Trophoblast cell (in vitro differentiated cells and primary cell): Measurements from ENCODE around the gene SEMA5A.

Experiments
- DNase-seq, 2 donors: peaks; one replicate each; pipeline ENCODE4 v3.0.0-alpha.2; 2016
- H2AFZ ChIP-seq: 2 replicates; pipeline ENCODE4 v1.6.1; 2013; ENCODE audit warnings: low read length, moderate library complexity, mild to moderate bottlenecking; ENCODE audit not compliant: insufficient read depth, poor library complexity
- H2AK5ac ChIP-seq: 2 replicates; pipeline ENCODE4 v1.6.1; 2013; ENCODE audit warnings: mild to moderate bottlenecking, low read length
- H2BK120ac ChIP-seq: 2 replicates; pipeline ENCODE4 v1.6.1; 2013; ENCODE audit warnings: low read length, mild to moderate bottlenecking, moderate library complexity; ENCODE audit not compliant: insufficient read depth, poor library complexity
- H2BK12ac ChIP-seq: 2 replicates; pipeline ENCODE4 v1.6.1; 2013; ENCODE audit warnings: mild to moderate bottlenecking, low read length, moderate library complexity
- H2BK5ac ChIP-seq: 2 replicates; pipeline ENCODE4 v1.6.1; 2013; ENCODE audit warnings: low read length, low read depth, moderate library complexity, mild to moderate bottlenecking; ENCODE audit not compliant: poor library complexity
- H3K14ac ChIP-seq: 2 replicates; pipeline ENCODE4 v1.6.1; 2013; ENCODE audit warnings: mild to moderate bottlenecking, low read length
- H3K18ac ChIP-seq: 2 replicates; pipeline ENCODE4 v1.6.1; 2013; ENCODE audit warnings: mild to moderate bottlenecking, low read length
- H3K23ac ChIP-seq: 2 replicates; pipeline ENCODE4 v1.6.1; 2013; ENCODE audit warnings: low read length
- H3K27ac ChIP-seq: 2 replicates; pipeline ENCODE4 v1.5.1; 2013; ENCODE audit warnings: low read depth, mild to moderate bottlenecking, inconsistent platforms, low read length, moderate library complexity
- H3K27me3 ChIP-seq: 2 replicates; pipeline ENCODE4 v1.6.1; 2013; ENCODE audit warnings: inconsistent platforms, mild to moderate bottlenecking, low read length, moderate library complexity; ENCODE audit not compliant: insufficient read depth
- H3K36me3 ChIP-seq, 2 experiments: 1 replicate in 1 of 2; 2 replicates in 1 of 2; pipeline ENCODE4 v1.6.1; 2013; ENCODE audit warnings: low read length in 2 of 2, mild to moderate bottlenecking in 2 of 2, moderate library complexity in 1 of 2; ENCODE audit not compliant: insufficient read depth in 2 of 2, control insufficient read depth in 1 of 2
- H3K4ac ChIP-seq: 2 replicates; pipeline ENCODE4 v1.6.1; 2013; ENCODE audit warnings: low read depth, mild to moderate bottlenecking, low read length, moderate library complexity
- H3K4me1 ChIP-seq, 2 experiments: 1 replicate in 1 of 2; 2 replicates in 1 of 2; pipeline ENCODE4 v1.6.1; 2013; ENCODE audit warnings: low read length in 2 of 2, mild to moderate bottlenecking in 2 of 2, moderate library complexity in 1 of 2; ENCODE audit not compliant: insufficient read depth in 2 of 2, control insufficient read depth in 1 of 2
- H3K4me2 ChIP-seq: 2 replicates; pipeline ENCODE4 v1.6.1; 2013; ENCODE audit warnings: inconsistent platforms, mild to moderate bottlenecking, low read length, moderate library complexity
- H3K4me3 ChIP-seq: 2 replicates; pipeline ENCODE4 v1.5.1; 2013; ENCODE audit warnings: mild to moderate bottlenecking, low read depth, low read length, inconsistent platforms
- H3K79me1 ChIP-seq: one replicate; pipeline ENCODE4 v1.6.1; 2013; ENCODE audit warnings: low read length
- H3K79me2 ChIP-seq: 2 replicates; pipeline ENCODE4 v1.6.1; 2013; ENCODE audit warnings: low read length, mild to moderate bottlenecking; ENCODE audit not compliant: control insufficient read depth, insufficient read depth, poor library complexity
- H3K9ac ChIP-seq: 2 replicates; pipeline ENCODE4 v1.6.1; 2013; ENCODE audit warnings: mild to moderate bottlenecking, low read length
- H3K9me3 ChIP-seq: 2 replicates; pipeline ENCODE4 v1.6.1; 2013; ENCODE audit warnings: low read depth, mild to moderate bottlenecking, control low read depth, inconsistent platforms, low read length; ENCODE audit not compliant: insufficient read depth
- H4K12ac ChIP-seq: 2 replicates; pipeline ENCODE4 v1.6.1; 2013; ENCODE audit warnings: low read depth, mild to moderate bottlenecking, low read length, moderate library complexity
- H4K8ac ChIP-seq: 2 replicates; pipeline ENCODE4 v1.6.1; 2013; ENCODE audit warnings: low read depth, mild to moderate bottlenecking, low read length, moderate library complexity
- H4K91ac ChIP-seq: one replicate; pipeline ENCODE4 v1.6.1; 2013; ENCODE audit warnings: low read depth, mild to moderate bottlenecking, low read length, moderate library complexity
- WGBS: extraction: QIAGEN DNeasy Blood & Tissue Kit; methylation state at CpG from one replicate; pipeline ENCODE4 v1.1.7; 2013; ENCODE audit warnings: missing lambda C conversion rate; ENCODE audit not compliant: insufficient read length, insufficient coverage; ENCODE audit errors: extremely low coverage; 5-methylcytosine and 5-hydroxymethylcytosine counted together

The SEMA5A gene

DNA sequence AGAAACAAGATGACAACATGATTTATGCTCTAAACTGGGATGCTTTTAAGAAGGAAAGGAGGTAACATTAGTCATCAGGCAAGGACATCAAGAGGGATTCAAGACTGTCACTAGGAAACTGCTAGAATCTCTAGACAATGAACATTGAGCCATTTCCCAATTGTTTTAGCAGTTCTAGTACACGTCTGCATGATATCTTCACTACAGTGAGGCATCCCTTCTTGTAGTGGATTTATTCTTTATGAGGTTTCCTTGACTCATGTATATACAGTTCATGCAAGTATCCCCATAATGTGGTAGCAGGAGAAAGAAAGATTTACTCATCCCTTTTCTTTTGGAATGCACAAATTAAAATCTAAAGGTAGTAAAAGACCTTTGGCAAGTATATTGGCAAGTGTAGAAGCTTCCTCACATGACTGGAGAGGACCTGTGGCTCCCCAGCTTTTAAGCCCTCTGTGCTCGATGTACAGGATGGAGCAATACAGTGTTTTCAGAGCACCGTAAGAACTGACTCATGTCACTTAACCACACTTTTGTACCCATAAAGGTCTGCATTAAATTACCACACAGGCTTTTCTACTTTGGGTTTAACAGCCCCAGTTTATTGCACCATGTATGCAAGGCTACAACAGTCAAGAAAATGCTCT is 335.9 kb downstream of the SEMA5A start:
- Histone ChIP-seq H2BK120ac (no peak overlapping the region), H4K12ac (no peak overlapping the region), H3K79me1 (peaks cover 2% of the 10 kb centered on the region), H3K4ac (no peak overlapping the region), H3K4me1 (peaks cover 2 to 3% of the 10 kb centered on the region in 2 experiments), H2BK12ac (no peak overlapping the region), H2AK5ac (no peak overlapping the region), H3K4me2 (no peak overlapping the region), H2BK5ac (no peak overlapping the region), H3K9me3 (no peaks in the 10 kb centered on the region), H3K23ac (no peak overlapping the region), H3K79me2 (no peaks in the 10 kb centered on the region), H3K18ac (no peak overlapping the region), H4K91ac (no peak overlapping the region), H3K14ac (no peak overlapping the region), H3K4me3 (no peak overlapping the region), H4K8ac (no peak overlapping the region), H2AFZ (no peak overlapping the region), H3K9ac (no peak overlapping the region), H3K27me3 (no peaks in the 10 kb centered on the region), H3K36me3 (peaks cover 8 to 27% of the 10 kb centered on the region in 2 experiments), H3K27ac (no peak overlapping the region)
- no peak for DNase-seq
- no CpG with 5 or more reads among the region's 3 CpGs for WGBS

DNA sequence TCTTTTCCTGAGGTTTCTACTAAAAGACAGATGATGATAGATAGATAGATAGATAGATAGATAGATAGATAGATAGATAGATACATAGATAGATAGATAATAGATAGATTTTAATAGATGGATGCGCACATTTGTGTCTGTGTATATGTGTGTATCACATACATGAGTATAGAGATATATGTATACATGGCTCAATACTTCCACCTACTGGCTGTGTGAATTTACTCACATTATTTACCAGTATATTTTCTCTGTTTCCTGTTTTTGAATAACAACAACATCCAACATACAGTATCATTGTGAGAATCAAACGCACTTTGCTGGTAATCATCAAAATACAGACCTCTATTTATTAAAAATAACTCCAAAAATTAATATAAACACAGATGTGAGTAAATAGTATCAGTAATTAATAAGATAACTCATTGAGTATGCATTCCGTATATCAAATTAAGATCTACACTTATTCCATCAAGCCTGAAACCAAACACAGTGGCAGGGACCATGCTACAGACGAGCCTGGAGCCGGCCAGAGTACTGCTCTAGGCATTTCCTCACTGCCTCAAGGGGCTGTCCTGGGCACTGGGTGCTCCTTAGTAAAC is 338.0 kb downstream of the SEMA5A start:
- Histone ChIP-seq H3K27ac (no peak overlapping the region), H3K36me3 (peaks cover 3 to 18% of the 10 kb centered on the region in 2 experiments), H3K4ac (no peak overlapping the region), H3K79me1 (no peaks in the 10 kb centered on the region), H3K27me3 (no peaks in the 10 kb centered on the region), H3K4me1 (no peaks in the 10 kb centered on the region), H2BK120ac (no peak overlapping the region), H3K4me3 (no peak overlapping the region), H4K8ac (no peak overlapping the region), H3K79me2 (no peaks in the 10 kb centered on the region), H2AK5ac (no peak overlapping the region), H4K91ac (no peak overlapping the region), H3K4me2 (no peak overlapping the region), H3K14ac (no peak overlapping the region), H2BK5ac (no peak overlapping the region), H4K12ac (no peak overlapping the region), H3K9me3 (no peaks in the 10 kb centered on the region), H3K23ac (no peak overlapping the region), H3K18ac (no peak overlapping the region), H3K9ac (no peak overlapping the region), H2BK12ac (no peak overlapping the region), H2AFZ (no peak overlapping the region)
- peak in 1 of 2 donors; percentile 79 for DNase-seq
- WGBS = no CpG with 5 or more reads among the region's 5 CpGs

DNA sequence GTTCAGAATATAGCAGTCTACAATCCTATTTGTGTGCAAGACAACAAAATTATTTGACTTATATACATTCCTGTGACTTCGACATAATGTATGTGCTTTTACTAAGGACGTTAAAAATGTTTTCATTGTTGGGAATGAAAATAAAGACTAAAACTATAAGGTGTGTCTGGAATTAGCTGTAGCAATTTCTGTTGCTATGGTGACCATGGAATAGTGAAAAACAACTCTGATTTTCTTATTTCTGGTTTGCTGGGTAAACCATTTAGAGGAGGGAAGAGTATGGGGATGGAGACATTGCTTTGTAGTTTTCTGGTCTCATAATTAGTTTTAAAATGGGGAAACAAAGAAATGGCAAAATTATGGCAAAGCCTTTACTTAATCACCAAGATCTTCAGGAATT is 343.2 kb downstream of the SEMA5A start:
- no CpG with 5 or more reads among the region's 2 CpGs for WGBS
- DNase-seq = peak in 1 of 2 donors; percentile 35
- H2BK5ac ChIP-seq = no peak overlapping the region

DNA sequence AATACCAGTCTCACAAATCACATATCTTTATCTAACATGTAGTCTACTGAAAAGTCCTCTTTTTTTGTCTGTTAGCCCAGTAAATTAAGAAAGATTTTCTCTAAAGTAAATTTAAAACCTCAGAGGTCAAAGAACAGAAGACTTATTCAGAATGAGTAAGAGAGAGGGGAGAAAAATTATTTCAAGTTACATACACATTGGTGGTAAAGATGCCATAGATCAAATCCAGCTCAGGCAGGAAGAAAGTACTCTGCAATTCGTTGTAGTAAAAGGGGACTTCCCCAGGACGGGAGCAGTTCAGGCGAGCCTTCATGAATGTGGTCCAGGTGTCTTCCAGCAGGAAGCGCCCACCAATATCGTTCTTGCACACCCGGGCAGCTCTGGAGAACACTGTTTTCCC is 344.1 kb downstream of the SEMA5A start:
- peaks cover 11 to 31% of the 10 kb centered on the region in 2 experiments for H3K36me3 ChIP-seq
- H2BK5ac ChIP-seq = no peak overlapping the region
- H3K4me2 ChIP-seq = no peak overlapping the region
- no peak overlapping the region for H3K4me3 ChIP-seq
- H3K79me2 ChIP-seq = no peaks in the 10 kb centered on the region
- H3K4me1 ChIP-seq = no peaks in the 10 kb centered on the region
- WGBS = no CpG with 5 or more reads among the region's 6 CpGs
- H2BK120ac ChIP-seq = no peak overlapping the region
- H3K18ac ChIP-seq = no peak overlapping the region
- no peak overlapping the region for H3K9ac ChIP-seq
- no peak overlapping the region for H2AK5ac ChIP-seq
- no peaks in the 10 kb centered on the region for H3K27me3 ChIP-seq
- no peak overlapping the region for H2BK12ac ChIP-seq
- H3K4ac ChIP-seq = no peak overlapping the region
- H4K12ac ChIP-seq = no peak overlapping the region
- H3K14ac ChIP-seq = no peak overlapping the region
- no peak overlapping the region for H3K23ac ChIP-seq
- H2AFZ ChIP-seq = no peak overlapping the region
- H3K79me1 ChIP-seq = no peaks in the 10 kb centered on the region
- no peaks in the 10 kb centered on the region for H3K9me3 ChIP-seq
- H4K91ac ChIP-seq = no peak overlapping the region
- H4K8ac ChIP-seq = no peak overlapping the region
- H3K27ac ChIP-seq = no peak overlapping the region
- DNase-seq = no peak

More for the DNA sequence above, 343.2 kb downstream of the SEMA5A start:
- Histone ChIP-seq H2BK12ac (no peak overlapping the region), H3K14ac (no peak overlapping the region), H3K4me2 (no peak overlapping the region), H3K4me3 (no peak overlapping the region), H4K8ac (no peak overlapping the region), H3K27me3 (no peaks in the 10 kb centered on the region), H3K4me1 (no peaks in the 10 kb centered on the region), H3K18ac (no peak overlapping the region), H3K9ac (no peak overlapping the region), H3K23ac (no peak overlapping the region), H2BK120ac (no peak overlapping the region), H3K27ac (no peak overlapping the region), H3K79me1 (no peaks in the 10 kb centered on the region), H3K4ac (no peak overlapping the region), H3K9me3 (no peaks in the 10 kb centered on the region), H4K12ac (no peak overlapping the region), H4K91ac (no peak overlapping the region), H3K79me2 (no peaks in the 10 kb centered on the region), H2AFZ (no peak overlapping the region), H2AK5ac (no peak overlapping the region), H3K36me3 (peaks cover 5 to 22% of the 10 kb centered on the region in 2 experiments)
